Hippocampal formation (tissue), 2 donors: ENCODE results near the gene COMT.

Experiments
- DNase-seq, 2 donors: peaks; one replicate each; lab custom pipeline; 2025; lab: John Stamatoyannopoulos, UW

Gene COMT

DNA sequence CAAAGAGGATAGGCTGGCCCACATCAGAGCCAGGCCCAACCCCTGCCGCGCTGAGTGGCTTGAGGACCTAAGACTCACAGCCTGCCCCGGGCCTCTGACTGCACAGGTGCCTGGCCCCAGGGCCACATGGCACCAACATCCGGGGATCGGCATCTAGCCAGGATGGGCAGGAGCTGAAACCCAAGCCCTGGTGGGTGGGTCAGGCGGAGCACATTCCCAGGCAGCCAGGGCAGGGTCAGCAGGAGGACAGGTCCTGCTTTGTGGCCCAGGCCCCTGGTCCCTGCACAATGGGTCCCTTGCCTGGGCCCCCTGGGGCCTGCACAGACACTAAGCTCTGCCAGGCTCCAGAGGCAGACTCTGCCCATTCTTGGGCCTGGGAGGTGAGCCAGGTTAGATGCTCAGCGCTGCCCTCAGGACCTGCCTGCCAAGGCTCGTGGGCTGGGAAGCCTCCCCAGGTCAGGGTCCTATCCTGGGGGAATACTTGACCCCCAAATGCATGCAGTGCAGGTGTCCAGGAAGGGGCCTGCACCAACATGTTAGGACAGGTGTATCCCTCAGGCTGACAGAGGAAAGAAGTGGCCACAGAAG lies 41.5 kb downstream of the COMT start:
- no peak for DNase-seq

DNA sequence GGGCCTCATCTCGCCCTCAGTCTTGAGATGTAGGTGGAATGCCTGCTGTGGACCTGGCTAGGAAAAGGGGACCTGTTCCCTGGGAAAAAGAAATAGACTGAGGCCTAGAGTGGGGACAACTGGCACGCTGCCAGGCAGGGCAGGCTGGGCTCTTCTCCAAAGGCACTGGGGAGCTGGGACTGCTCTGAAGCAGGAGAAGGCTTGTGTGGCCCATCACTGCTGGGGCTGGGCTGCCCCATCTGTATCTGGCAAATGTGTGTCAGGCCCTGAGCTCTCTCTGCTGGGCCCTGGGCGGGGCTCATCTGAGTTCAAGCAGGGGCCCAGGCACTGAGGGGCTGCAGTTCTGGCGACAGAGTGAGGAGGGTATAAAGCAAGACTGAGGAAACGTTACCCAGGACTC lies 42.2 kb downstream of the COMT start:
- DNase-seq, result no peak

DNA sequence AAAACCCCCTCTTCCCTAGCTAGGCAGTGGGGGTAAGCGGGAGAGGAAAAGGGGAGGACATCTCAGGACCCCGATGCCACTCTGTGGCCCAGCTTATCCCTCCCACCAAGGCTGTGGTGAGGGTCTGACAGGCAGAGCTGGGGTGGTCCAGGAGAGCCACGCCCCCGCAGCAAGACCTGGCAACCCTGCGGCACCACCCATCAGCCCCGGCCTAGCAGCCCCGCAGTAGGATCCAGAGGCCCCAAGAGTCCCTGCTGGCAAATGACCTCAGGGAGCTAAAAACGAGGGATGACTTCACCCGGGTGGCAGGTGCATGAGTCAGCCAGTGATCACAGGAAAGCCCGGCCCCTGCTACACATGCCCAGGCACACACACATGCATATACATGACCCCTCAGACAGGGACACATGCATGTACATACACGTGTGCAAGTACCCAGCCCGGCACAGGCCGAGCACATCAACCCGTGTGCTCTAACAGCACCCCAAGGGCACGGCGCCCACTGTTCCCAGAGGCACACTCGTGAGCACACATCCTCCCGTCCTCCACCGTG lies 42.7 kb downstream of the COMT start:
- no peak for DNase-seq

DNA sequence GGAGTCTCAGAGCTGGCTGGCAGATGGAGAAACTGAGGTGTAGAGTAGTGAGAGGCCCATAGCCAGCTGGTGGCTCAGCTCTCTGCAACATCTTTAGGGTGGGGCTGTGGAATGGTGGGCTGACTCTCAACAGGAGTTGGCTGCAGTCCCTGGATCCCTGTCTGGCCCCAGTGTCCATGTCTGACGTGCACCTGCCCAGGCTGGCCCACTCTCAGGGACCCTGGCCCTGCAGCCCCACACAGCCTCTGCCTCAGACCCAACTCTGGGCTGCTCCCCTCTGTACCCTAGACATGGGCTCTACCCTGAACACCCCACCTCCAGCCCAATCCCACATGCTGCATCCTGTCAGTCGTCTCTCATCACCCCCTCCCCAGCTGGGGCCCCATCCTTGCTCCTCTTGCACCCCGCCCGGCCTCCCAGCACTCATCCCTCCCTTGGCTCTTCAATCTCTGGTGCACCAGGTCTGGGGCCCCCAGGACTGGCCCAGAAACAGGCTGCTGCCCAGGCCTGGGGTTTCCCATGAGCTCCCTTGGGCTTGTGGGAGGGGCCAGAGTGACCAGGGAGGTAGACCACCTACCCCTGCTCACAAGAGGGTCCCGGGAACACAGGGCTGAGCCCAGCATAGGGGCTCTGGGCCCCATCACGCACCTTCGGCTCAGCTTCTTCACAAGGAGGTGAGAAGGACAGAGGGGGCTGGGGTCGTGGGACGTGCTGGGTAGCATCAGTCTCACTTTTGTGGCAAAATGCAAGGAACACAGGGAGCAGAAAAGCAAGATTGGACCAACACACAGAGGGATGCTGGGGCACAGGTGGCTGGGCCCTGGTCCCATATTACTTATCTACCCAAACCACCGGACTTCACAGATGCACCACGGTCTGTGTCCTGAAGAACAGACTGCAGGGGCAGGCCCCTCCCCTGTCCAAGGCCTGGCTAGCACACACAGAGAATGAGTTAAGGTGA lies 43.6 kb downstream of the COMT start:
- no peak for DNase-seq

DNA sequence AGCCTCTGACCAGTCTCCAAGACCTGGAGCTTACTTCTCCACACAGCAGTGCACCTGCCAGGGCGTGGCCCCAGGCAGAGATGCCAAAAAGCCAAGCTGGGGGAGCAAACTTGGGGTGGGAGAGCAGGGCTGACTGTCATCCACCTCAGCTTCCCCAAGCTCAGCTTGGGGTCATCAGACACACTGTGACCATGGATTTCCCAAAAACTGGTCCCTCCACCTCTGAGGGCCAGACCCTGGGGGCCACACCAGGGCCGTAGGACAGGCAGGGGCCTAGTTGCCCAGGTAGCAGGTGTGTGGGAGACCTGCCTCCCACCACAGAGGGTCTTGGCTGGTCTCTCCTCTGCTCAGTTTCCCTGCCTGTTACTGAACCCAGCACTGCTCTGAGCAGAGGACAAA lies 44.4 kb downstream of the COMT start:
- DNase-seq, result no peak

DNA sequence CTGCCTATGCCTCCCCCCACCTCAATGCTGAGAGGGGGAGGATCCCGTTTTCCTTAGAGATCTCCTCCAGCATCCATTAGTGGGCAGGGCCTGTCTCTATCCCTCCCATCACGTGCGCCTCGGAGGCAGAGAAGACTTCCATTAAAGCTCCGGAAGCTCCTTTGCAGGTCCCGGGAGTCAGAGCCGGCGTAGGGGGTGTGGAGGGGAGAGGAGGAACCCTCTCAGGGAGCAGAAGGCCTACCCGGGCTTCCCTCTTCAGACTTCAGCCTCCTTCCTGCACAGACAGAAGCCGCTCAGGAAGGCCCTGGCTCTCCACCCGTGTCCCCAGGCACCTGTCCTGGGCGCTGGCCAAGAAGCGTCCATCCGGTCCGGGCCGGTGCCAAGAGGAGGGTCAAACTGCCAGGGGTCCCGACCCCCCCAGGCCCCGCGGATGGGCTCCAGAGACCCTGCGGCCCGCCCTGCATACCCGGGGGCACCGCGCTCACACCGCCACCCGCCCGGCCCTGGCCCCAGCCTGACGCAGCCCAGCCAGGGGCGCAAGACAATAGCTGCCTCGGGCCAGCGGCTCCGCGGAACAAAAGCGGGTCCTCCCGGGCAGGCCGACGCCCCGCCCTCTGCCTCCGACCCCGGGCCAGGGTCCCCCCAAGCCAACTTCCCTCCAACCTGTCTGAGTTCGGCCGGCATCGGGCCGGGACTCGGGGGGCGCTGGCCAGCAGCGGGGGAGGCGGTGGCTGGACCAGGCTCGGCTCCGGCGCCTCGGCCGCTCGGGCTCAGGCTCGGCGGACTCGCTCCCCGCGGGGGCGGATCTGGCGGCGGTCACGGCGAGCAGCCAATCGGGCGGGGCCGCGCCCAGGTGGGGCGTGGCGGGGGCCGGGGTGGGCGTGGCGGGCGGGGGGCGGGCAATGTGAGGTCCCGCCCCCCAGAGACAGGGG lies 45.1 kb downstream of the COMT start:
- DNase-seq, result peak in 1 of 2 donors; percentile 40

DNA sequence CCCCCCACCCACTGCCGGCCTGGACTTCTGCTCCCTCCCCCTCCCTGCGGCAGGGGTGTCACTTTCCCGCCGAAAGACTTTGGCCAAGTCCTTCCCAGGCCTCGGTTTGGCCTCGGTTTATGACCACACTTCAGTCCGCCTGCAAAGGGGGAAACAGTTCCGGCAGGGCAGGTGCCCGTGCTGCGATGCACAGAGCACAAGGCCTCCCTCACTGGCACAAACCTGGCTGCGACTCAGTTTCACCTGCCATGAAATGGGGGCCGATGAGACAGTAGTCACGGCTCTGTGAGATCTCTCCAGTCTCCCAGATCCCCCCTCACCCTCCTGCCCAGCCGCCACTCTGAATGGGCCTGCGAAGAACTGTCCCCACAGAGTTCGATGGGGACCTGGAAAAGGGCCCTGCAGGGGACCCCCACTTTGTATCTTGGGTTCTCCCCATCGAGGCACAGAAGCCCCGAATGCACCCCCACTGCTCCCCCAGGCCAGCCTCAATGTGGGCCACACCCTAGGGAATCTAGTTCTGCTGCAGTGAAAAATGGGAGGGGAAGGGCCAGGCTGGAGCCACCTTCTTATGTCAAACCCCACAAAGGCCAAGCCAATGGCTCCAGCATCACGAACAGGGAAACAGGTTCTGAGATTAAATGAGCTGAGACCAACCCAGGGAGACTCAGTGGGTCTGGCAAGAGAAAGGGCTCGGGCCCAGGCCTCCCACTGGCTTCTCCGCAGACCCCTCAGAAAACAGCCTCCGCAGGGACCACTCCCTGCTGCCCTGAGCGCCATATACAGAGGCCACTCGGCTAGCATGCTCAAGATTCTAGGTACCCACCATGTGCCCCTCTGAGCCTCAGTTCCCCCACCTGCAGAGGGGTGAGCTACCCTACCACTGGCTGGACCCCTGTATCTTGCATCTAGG lies 46.1 kb downstream of the COMT start:
- no peak for DNase-seq

DNA sequence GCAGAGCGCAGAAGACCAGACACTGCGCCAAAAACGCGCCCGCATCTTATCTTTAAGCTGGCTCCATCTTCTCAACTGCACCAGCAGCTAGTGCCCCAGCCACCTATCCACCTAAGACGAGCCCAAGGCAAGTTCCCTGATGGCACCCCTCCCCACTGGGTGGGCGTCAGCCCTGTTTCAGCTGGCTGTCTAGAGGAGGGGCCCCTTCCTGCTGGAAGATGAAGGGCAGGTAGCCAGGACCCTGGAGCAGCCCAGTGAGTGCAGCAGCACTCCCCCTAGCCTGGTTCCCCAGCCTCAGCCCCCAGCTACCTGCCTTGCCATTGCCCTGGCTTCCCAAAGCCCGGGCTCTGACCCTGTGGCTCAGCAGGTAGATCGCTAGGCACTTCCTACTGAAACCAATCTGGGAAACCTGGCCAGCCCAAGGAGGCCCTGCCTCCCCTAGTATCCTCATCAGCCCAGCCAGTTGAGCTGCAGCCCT lies 46.8 kb downstream of the COMT start:
- no peak for DNase-seq

DNA sequence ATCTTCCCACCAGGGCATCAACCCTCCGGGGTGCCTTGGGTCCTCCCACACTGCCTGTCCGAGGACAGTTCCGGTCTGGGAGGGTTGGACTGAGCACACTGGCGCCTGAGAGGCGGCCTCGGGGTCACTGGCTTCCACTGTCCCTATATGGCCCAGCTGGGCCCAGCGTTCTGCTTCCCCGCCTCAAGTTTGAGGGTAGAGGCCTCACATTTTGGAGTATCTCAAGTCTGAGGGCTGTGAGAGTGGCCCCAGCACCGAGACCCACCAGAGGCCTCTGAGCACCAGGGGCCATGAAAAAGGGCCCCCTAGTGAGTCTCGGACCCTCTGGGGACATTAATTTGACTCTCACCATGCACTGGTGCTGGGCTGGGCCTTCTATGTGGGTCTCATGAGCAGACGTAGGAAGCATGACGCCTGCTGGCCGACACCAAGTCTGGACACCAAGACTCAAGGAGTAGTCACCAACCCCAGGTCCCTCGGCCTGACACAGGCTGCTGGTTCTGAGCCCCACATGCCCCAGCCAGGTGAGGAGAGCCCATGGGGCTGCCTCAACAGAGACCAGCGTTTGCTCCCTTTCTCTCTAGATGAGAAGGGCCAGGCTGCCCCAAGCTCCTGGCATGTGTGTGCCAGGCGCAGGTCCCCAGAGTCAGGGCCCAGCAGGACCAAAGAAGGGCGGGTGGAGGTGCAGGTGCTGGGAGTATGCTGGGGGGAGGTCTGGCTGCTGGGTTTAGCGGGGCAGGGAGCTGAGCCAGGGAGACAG lies 47.6 kb downstream of the COMT start:
- no peak for DNase-seq

DNA sequence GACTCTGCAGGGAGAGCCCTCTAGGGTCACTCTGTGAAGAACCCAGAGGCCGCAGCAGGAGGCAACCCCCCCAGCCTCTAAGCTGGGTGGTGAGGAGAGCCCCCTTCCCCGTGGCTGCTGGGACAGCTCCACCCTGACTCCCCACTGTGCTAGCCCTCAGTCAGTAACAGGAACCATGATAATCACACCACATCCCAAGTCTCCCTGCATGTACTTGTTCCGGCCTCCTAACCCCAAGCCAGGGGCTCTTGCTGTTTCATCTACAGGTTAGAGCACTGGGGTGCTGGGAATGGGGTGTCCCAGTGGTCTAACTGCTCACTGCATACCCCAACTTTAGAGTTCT lies 48.1 kb downstream of the COMT start:
- no peak for DNase-seq

DNA sequence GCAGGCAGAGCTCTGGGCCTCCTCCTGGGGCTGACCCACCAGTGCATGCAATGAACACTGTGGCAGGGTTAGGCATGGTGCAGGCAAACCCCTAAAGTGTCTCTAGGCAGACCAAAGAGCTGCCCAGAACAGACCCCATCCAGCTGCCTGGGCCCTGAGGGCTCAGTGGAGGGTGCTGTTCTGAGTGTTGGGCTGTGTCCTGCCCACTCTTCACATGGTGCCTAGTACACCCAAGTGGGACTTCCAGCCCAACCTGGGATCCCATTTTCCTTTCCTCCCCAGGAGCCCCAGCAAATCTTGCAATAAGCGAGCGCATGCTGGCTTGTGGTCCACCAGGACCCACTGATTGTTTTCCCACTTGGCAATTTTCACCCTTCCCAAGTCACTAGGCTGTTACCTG lies 48.6 kb downstream of the COMT start:
- DNase-seq, result no peak

DNA sequence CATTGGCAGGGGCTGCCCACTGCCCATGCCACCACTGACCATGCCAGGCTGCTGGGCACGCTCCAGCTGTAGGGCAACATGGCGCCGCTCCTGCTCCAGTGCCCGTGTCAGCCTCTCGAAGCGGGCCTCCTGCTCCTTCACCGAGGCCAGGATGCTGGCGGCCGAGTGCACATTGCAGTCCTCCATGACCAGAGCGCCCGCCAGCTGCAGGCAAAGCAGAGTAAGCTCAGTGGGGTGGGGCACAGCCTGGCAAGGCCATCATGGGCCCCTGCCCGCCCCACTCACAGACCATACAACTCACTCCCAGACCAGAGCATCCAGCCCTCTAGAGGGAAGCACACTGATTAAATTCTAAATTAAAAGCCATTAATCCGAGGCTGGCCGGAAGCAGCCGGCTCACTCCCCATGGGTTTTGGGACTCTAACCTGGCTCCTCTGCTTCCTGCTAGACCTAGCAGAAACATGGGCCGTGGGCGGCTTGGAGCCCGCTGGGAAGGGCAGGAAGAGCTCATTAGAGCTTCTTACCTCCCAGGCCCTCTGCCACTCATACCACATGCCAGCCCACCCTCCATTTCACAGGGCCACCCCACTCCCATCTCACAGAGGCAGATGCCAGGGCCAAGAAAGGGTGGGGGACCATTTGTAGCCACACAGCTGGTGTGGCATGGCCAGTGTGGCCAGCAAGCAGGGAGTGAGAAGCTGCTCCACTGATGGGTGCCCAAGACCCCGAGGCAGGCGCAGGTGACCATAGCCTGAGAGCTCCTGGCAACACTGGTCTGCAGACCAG lies 49.2 kb downstream of the COMT start:
- DNase-seq, result no peak

DNA sequence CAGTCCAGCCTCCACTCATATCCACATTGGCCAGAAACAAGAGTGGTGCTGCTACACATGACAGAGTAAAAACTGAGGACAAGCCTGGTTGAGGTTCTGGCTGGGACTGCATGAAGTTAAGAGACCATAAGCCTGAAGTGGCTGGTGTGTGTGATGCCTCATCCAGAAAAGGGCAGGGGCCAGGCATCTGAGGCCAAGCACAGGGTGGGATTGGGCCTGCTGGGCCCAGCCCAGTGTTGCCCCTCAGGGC lies 49.7 kb downstream of the COMT start:
- no peak for DNase-seq

DNA sequence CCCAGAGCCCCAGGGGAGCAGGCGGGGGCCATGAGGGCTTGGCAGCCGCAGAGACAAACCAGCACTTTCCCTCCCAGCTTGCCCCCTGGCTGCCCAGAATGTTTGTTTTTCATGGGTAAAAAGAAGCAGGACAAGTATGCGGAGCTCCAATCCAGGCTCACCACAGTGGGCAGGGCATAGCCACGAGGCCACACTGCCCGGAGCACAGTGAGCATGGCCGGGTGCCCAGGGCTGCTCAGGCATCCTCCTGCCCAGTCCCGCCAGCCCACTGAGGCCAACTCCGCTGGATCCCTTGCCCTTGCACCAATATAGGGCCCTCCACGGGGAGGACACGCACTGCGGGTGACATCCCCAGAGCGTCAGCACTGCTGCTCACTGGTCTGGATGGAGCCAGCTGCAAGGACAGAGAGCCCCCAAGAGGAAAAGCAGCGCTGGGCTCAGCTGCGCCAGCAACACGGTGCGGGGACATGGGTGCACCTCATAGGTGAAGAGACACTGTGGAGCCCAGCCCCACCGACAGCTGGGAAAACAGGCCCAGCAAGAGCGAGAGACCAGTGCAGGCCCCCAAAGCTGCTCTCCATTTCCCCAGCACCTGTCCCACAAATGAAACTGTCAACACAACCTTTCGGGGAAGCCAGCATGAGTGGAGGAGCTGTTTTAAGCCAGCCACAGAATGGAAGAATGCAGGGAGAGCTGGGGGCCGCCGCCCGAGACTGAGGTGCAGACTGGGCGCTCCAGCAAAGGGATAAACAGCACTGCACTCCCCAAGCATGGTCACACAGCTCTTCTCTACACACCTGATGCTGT lies 50.3 kb downstream of the COMT start:
- peak in 1 of 2 donors; percentile 14 for DNase-seq

DNA sequence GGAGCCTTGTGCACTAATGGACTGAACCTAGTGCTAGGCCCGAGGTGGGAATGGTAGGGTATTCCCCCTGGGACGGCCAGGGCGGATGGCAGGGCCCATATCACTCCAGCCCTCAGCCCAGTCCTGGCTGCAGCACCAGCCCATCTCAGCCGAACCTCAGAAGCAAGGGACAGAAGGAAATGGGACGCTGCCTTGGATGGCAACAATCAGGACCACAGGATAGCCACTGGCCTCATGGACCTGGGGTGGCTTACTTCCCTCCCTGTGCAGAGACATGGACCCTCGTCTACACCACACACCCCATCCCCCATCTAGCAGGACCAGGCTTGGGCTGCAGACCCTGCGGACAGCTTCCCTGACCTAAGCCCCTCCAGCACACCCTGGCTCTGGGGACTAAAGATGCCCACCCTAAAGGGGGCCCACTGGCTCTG lies 50.9 kb downstream of the COMT start:
- no peak for DNase-seq

DNA sequence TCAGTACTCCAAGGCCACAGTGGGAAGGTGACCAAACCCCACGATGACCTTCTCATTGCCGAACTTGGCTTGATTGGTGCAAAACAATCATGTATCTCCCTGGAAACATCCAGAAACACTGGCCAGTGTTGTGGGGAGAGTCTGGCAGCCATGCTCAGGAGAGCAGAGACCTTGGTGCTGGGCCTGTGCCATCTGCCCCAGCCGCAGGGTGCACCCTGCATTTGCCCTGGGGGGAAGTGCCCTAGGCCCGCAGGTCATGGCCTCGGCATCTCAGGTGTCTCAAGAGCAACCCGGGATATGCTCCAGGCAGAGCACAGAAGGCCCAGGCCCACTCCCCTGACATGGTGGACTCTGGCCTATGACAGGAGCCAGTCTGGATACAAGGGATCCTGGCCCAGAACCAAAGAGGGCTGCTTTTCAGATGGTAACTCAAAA lies 51.4 kb downstream of the COMT start:
- DNase-seq, result no peak

DNA sequence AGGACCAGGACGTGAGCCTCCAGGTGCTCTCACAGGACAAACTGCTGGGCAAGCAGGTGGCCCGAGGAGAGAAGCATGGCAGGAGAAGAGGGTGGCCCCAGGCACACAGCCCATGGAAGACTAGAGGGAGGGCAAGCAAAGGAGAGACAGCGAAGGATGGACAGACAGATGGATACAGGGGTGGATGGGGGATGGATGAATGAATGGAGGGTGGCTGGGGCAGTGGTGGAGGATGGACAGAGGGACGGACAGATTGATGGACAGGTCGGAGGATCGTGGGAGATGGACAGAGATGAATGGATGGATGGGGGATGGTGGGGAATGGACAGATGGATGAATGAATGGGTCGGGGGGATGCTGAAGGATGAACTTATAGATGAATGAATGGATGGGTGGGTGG lies 52.4 kb downstream of the COMT start:
- no peak for DNase-seq

DNA sequence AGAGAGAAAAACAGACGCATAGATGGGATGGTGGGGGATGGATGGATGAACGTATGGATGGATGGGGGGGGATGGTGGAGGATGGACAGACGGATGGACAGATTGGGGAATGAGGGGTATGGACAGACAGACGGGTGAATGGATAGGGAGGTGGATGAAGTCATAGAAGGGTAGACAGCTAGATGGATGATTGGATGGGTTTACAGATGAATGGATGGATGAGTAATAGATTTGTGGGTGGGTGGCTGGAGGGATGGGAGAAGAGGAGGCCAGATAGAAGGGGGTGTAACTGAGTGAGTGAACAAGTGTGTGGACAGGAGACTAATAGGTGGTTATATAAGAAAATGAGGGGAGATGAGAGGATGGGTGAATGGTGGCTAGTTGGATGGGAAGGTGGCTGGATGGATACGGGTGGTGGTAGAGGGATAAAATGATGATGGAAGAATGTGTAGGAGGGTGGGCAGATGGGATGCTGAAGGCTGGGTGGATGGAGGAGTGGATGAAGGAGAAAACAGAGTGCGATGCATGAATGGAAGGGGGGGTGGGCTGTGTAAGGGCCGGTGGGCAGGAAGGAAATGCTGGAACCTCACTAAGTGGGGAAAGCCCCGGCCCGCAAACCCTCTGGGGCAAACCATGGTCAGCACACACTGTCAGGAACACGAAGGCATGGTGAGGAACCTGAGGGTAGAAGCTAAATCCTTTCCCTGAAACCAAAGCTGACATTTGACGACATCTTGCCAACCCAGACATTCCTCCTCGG lies 53.5 kb downstream of the COMT start:
- no peak for DNase-seq
